H9 (cell line): ENCODE measurements around the gene DNASE1L1. TPM values are rescaled to one million over a fixed set of nuclear protein-coding genes. Genes with fewer than 3 reads are reported as not detected.

Experiments used
- DNase-seq: peaks from one replicate; pipeline ENCODE4 v3.0.0-alpha.2; 2017
- H2AFZ ChIP-seq: one replicate; pipeline ENCODE4 v1.6.1; 2013; ENCODE audit warnings: mild to moderate bottlenecking, low read length, control low read depth, moderate library complexity
- H2AK5ac ChIP-seq: 2 replicates; pipeline ENCODE4 v1.6.1; 2013; ENCODE audit warnings: low read length, control low read depth, mixed read lengths; ENCODE audit not compliant: insufficient read length
- H2BK120ac ChIP-seq: one replicate; pipeline ENCODE4 v1.6.1; 2013; ENCODE audit warnings: low read depth, mild to moderate bottlenecking, low read length, control low read depth, inconsistent platforms; ENCODE audit not compliant: poor library complexity, severe bottlenecking
- H2BK12ac ChIP-seq: 2 replicates; pipeline ENCODE4 v1.6.1; 2013; ENCODE audit warnings: low read length, control low read depth, mixed read lengths, low read depth; ENCODE audit not compliant: insufficient read length
- H2BK15ac ChIP-seq: 2 replicates; pipeline ENCODE4 v1.6.1; 2013; ENCODE audit warnings: low read depth, low read length, control low read depth
- H2BK20ac ChIP-seq: one replicate; pipeline ENCODE4 v1.6.1; 2013; ENCODE audit warnings: low read depth, mild to moderate bottlenecking, low read length, control low read depth, inconsistent platforms; ENCODE audit not compliant: poor library complexity, severe bottlenecking
- H2BK5ac ChIP-seq: 2 replicates; pipeline ENCODE4 v1.6.1; 2013; ENCODE audit warnings: low read length, control low read depth, mixed read lengths; ENCODE audit not compliant: insufficient read length
- H3K14ac ChIP-seq: 2 replicates; pipeline ENCODE4 v1.6.1; 2013; ENCODE audit warnings: low read length, control low read depth; ENCODE audit not compliant: insufficient read depth
- H3K18ac ChIP-seq: 2 replicates; pipeline ENCODE4 v1.6.1; 2013; ENCODE audit warnings: low read depth, mild to moderate bottlenecking, mixed read lengths, low read length, control low read depth; ENCODE audit not compliant: insufficient read length
- H3K23ac ChIP-seq: 2 replicates; pipeline ENCODE4 v1.6.1; 2013; ENCODE audit warnings: low read length, control low read depth, mixed read lengths, low read depth; ENCODE audit not compliant: insufficient read length
- H3K23me2 ChIP-seq: 2 replicates; pipeline ENCODE4 v1.6.1; 2013; ENCODE audit warnings: low read depth, mild to moderate bottlenecking, mixed read lengths, low read length, control low read depth; ENCODE audit not compliant: insufficient read length, poor library complexity, severe bottlenecking
- H3K27ac ChIP-seq: 2 replicates; pipeline ENCODE4 v1.5.1; 2013; ENCODE audit warnings: low read length, control low read depth, mixed read lengths, low read depth; ENCODE audit not compliant: insufficient read length
- H3K27me3 ChIP-seq: 2 replicates; pipeline ENCODE4 v1.6.1; 2013; ENCODE audit warnings: low read length, control low read depth, inconsistent platforms; ENCODE audit not compliant: insufficient read depth
- H3K4ac ChIP-seq: 2 replicates; pipeline ENCODE4 v1.6.1; 2013; ENCODE audit warnings: low read depth, mild to moderate bottlenecking, control low read depth, inconsistent platforms, low read length, moderate library complexity
- H3K4me1 ChIP-seq: 2 replicates; pipeline ENCODE4 v1.6.1; 2013; ENCODE audit warnings: low read length, control low read depth, inconsistent platforms; ENCODE audit not compliant: insufficient read depth
- H3K4me2 ChIP-seq: 2 replicates; pipeline ENCODE4 v1.6.1; 2013; ENCODE audit warnings: low read length, control low read depth, mixed read lengths; ENCODE audit not compliant: insufficient read length, insufficient read depth
- H3K56ac ChIP-seq: 2 replicates; pipeline ENCODE4 v1.6.1; 2013; ENCODE audit warnings: low read depth, mild to moderate bottlenecking, mixed read lengths, low read length, control low read depth; ENCODE audit not compliant: insufficient read length
- H3K79me1 ChIP-seq: 2 replicates; pipeline ENCODE4 v1.6.1; 2013; ENCODE audit warnings: low read depth, mild to moderate bottlenecking, moderate library complexity, low read length, control low read depth, inconsistent platforms; ENCODE audit not compliant: insufficient read depth, poor library complexity, severe bottlenecking
- H3K79me2 ChIP-seq: 2 replicates; pipeline ENCODE4 v1.6.1; 2013; ENCODE audit warnings: low read length, control low read depth, inconsistent platforms; ENCODE audit not compliant: insufficient read depth
- H3K9ac ChIP-seq: 2 replicates; pipeline ENCODE4 v1.6.1; 2013; ENCODE audit warnings: low read length, control low read depth, mixed read lengths; ENCODE audit not compliant: insufficient read length; ENCODE audit errors: extremely low read depth
- H3K9me3 ChIP-seq: one replicate; pipeline ENCODE4 v1.6.1; 2013; ENCODE audit warnings: low read depth, low read length, inconsistent platforms; ENCODE audit not compliant: control insufficient read depth
- H3T11ph ChIP-seq: one replicate; pipeline ENCODE4 v1.6.1; 2013; ENCODE audit warnings: mild to moderate bottlenecking, low read length, control low read depth, inconsistent platforms
- H4K20me1 ChIP-seq: one replicate; pipeline ENCODE4 v1.6.1; 2013; ENCODE audit not compliant: control insufficient read depth, insufficient read length, insufficient read depth
- H4K5ac ChIP-seq: 2 replicates; pipeline ENCODE4 v1.6.1; 2013; ENCODE audit warnings: low read depth, mild to moderate bottlenecking, mixed read lengths, low read length, control low read depth; ENCODE audit not compliant: insufficient read length
- H4K8ac ChIP-seq: replicated peaks from 2 replicates; pipeline ENCODE4 v1.6.1; 2013; ENCODE audit warnings: low read length, control low read depth, mixed read lengths, low read depth; ENCODE audit not compliant: insufficient read length
- H4K91ac ChIP-seq: 2 replicates; pipeline ENCODE4 v1.6.1; 2013; ENCODE audit warnings: low read depth, mild to moderate bottlenecking, moderate library complexity, mixed read lengths, low read length, control low read depth; ENCODE audit not compliant: insufficient read length
- H3K27ac Mint-ChIP-seq, 3 experiments: 2 replicates in 2 of 3; 3 replicates in 1 of 3; pipeline ENCODE4 v1.8.0; 2020 to 2021; ENCODE audit warnings: mixed read lengths in 3 of 3, mild to moderate bottlenecking in 1 of 3, moderate library complexity in 1 of 3
- H3K27me3 Mint-ChIP-seq: 2 replicates; pipeline ENCODE4 v1.8.0; 2021; ENCODE audit warnings: low read depth, mild to moderate bottlenecking, moderate library complexity, mixed read lengths
- H3K36me3 Mint-ChIP-seq, 3 experiments: 2 replicates in 2 of 3; 3 replicates in 1 of 3; pipeline ENCODE4 v1.8.0; 2020 to 2021; ENCODE audit warnings: low read depth in 3 of 3, mixed read lengths in 3 of 3; ENCODE audit not compliant: insufficient read depth in 1 of 3
- H3K4me1 Mint-ChIP-seq, 2 experiments: 2 replicates each; pipeline ENCODE4 v1.8.0; 2020; ENCODE audit warnings: mixed read lengths in 2 of 2
- H3K4me3 Mint-ChIP-seq, 2 experiments: 2 replicates in 1 of 2; 3 replicates in 1 of 2; pipeline ENCODE4 v1.8.0; 2020 to 2021; ENCODE audit warnings: mild to moderate bottlenecking in 2 of 2, mixed read lengths in 2 of 2, moderate library complexity in 1 of 2
- H3K9me3 Mint-ChIP-seq, 2 experiments: 2 replicates in 1 of 2; 3 replicates in 1 of 2; pipeline ENCODE4 v1.8.0; 2020; ENCODE audit warnings: mild to moderate bottlenecking in 2 of 2, mixed read lengths in 2 of 2, moderate library complexity in 1 of 2
- WGBS: extraction: QIAGEN DNeasy Blood & Tissue Kit; methylation state at CpG from one replicate; pipeline ENCODE4 v1.1.7; 2013; ENCODE audit warnings: missing lambda C conversion rate, low lambda C conversion rate, mixed read lengths; ENCODE audit not compliant: insufficient read length; ENCODE audit errors: extremely low coverage; 5-methylcytosine and 5-hydroxymethylcytosine counted together
- total RNA-seq: library from RNA; stranded (reverse); gene quantifications from 2 replicates; pipeline ENCODE4 v1.2.1, GENCODE V29; 2021
- TF ChIP-seq, protein P1 (sequence below): fragments of 200-600 bp; sonication (generic); conservative IDR thresholded peaks from 3 replicates; pipeline ENCODE4 v1.8.0; 2021; ENCODE audit warnings: antibody characterized with exemption, mild to moderate bottlenecking

DNASE1L1 gene
- total RNA-seq, 1 experiment from 2014 or later: 14.5 TPM

DNA sequence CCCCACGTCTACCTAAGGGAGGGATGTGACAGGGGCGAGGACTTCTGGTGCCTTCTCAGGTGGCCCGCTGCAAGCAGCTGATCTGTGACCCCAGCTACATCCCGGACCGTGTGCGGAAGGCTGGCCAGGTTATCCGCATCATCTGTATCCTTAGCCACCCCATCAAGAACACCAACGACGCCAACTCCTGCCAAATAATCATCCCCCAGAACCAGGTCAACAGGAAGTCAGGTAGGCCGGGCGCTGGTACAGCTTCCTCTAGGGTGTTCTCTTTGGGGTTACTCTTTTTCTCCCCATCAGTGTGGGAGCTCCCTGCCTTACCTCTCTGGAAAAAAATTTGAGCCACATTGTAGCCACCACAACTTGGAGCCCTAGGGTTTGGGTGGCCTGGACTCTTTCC is 32.5 kb upstream of the DNASE1L1 start:
- Histone ChIP-seq H4K20me1 (no peaks in the 10 kb centered on the region), H3K4me1 (no peaks in the 10 kb centered on the region), H3K9me3 (peaks cover 28% of the 10 kb centered on the region), H3K56ac (no peak overlapping the region), H3K27me3 (no peaks in the 10 kb centered on the region), H3K4ac (no peak overlapping the region), H3K14ac (no peak overlapping the region), H2AK5ac (no peak overlapping the region), H2BK20ac (no peak overlapping the region), H3K79me1 (no peaks in the 10 kb centered on the region), H2BK120ac (no peak overlapping the region), H2AFZ (no peak overlapping the region), H3K79me2 (peaks cover 2% of the 10 kb centered on the region; the same call in 1 of the 2 replicates), H3K23me2 (peaks cover 10% of the 10 kb centered on the region), H3K4me2 (no peak overlapping the region), H3K9ac (no peak overlapping the region), H3K23ac (no peak overlapping the region), H2BK15ac (no peak overlapping the region), H4K91ac (no peak overlapping the region), H2BK12ac (no peak overlapping the region), H3T11ph (no peak overlapping the region), H3K18ac (no peak overlapping the region), H4K8ac (no peak overlapping the region), H2BK5ac (no peak overlapping the region), H3K27ac (no peak overlapping the region), H4K5ac (no peak overlapping the region)
- DNase-seq: no peak
- peaks cover 56 to 75% of the 10 kb centered on the region in 2 experiments for H3K9me3 Mint-ChIP-seq
- H3K27me3 Mint-ChIP-seq: no peaks in the 10 kb centered on the region; the same call in 1 of the 2 replicates
- H3K27ac Mint-ChIP-seq: no peak overlapping the region
- TF ChIP-seq, protein P1, sequence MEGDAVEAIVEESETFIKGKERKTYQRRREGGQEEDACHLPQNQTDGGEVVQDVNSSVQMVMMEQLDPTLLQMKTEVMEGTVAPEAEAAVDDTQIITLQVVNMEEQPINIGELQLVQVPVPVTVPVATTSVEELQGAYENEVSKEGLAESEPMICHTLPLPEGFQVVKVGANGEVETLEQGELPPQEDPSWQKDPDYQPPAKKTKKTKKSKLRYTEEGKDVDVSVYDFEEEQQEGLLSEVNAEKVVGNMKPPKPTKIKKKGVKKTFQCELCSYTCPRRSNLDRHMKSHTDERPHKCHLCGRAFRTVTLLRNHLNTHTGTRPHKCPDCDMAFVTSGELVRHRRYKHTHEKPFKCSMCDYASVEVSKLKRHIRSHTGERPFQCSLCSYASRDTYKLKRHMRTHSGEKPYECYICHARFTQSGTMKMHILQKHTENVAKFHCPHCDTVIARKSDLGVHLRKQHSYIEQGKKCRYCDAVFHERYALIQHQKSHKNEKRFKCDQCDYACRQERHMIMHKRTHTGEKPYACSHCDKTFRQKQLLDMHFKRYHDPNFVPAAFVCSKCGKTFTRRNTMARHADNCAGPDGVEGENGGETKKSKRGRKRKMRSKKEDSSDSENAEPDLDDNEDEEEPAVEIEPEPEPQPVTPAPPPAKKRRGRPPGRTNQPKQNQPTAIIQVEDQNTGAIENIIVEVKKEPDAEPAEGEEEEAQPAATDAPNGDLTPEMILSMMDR: no peak
- no peak overlapping the region for H3K4me3 Mint-ChIP-seq
- WGBS: no CpG with 5 or more reads among the region's 11 CpGs
- peaks cover 21 to 60% (median 57%) of the 10 kb centered on the region in 3 experiments; a peak in 6 of 7 replicates for H3K36me3 Mint-ChIP-seq
- peaks cover 8 to 10% of the 10 kb centered on the region in 2 experiments for H3K4me1 Mint-ChIP-seq
